Measurements from ENCODE around the gene PRKN. TPM values are rescaled to one million over a fixed set of nuclear protein-coding genes. Genes with fewer than 3 reads are reported as not detected.

PRKN gene
- total and polyA plus RNA-seq, 2 donors: 3.5 to 6.5 TPM

DNA sequence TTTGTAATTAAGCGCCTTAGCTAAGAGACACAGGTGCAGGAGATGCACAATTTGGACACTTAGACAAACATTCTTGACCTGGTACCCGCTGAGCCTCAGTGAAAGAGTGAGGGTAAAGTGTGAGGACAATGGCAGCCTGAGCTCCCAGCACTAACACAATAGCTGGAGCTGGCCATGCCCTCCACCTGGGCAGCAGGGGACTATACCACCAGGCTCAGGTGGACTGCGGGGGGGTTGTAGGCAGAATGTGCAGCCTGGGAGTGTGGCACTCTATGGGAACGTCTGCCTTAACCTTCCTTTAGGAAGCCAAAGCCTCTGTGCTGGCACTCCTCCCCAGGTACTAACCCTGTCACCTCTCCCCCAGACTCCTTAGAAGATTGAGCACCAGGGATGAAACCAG lies 23.6 kb downstream of the PRKN start:
- no peaks in the 10 kb centered on the region for H3K36me3 ChIP-seq (ENCODE audit: insufficient read depth)
- H3K4me1 ChIP-seq (ENCODE audit: insufficient read depth): no peaks in the 10 kb centered on the region
- WGBS: 94% methylated on average over 4 of the region's 4 CpGs
- H3K27ac ChIP-seq (ENCODE audit: low read depth): no peak overlapping the region
- DNase-seq (ENCODE audit: extremely low spot score): no peak
- H3K4me3 ChIP-seq (ENCODE audit: low read depth, low read length): no peak overlapping the region

DNA sequence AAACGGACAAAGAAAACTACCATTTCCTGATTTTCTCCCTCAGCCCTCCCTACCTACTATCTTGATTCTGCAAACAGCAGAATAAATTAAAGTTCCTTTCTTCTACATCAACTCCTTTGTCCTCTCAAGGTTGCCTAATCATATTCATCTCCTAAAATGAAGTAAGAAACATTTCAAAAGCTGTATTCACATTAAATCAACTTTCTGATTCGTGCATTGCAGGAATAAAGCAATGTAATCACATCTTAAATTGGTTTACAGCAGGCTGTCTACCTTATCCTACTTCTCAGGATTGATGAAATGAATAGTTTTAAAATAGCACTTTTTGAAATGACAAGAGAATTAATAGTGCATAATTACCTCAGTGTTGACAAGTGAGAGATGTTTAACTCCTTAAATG lies 25.1 kb downstream of the PRKN start:
- WGBS: 76% methylated on average over 2 of the region's 2 CpGs
- no peaks in the 10 kb centered on the region for H3K4me1 ChIP-seq (ENCODE audit: insufficient read depth)
- no peak for DNase-seq (ENCODE audit: extremely low spot score)
- H3K4me3 ChIP-seq (ENCODE audit: low read depth, low read length): no peak overlapping the region
- no peak overlapping the region for H3K27ac ChIP-seq (ENCODE audit: low read depth)
- H3K36me3 ChIP-seq (ENCODE audit: insufficient read depth): no peaks in the 10 kb centered on the region

DNA sequence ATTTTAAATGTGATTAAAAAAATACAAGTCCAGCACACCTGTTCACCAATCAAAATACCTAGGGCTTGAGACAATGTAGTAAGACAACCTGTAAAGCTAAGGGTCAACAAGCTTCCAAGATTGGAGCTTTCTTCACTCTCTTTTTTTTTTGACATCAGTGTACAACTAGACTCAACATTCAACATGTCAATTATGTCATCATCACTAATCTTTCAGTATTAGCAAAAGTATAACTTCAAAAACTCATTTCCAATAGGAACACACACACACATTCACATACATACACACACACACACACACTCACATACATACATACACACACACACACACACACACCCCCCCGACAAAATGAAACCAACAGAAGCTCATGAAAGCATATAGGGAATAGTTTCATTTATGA lies 26.0 kb downstream of the PRKN start:
- Histone ChIP-seq H3K27ac (ENCODE audit: low read depth) (no peak overlapping the region), H3K36me3 (ENCODE audit: insufficient read depth) (no peaks in the 10 kb centered on the region), H3K4me1 (ENCODE audit: insufficient read depth) (no peaks in the 10 kb centered on the region), H3K4me3 (ENCODE audit: low read depth, low read length) (no peak overlapping the region)
- DNase-seq (ENCODE audit: extremely low spot score): no peak
- 91% methylated on average over 1 of the region's 1 CpG for WGBS

DNA sequence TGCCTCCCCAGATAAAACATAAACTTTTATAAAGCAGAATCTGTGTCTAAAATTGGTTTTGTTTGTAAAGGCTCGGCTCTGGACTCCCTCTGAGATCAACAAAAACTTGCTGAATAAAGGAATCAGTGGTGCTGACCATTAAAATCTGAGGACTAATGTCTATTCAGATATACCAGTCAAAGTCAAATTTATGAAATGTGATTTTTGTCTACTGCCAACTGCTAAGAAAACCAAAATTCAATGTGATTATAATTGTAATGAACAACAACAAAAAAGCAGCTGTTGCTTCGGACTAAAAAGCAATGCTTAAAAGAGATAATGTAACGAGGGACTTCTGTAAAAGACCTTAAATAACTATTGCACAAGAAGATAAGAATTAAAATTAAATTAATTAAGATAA lies 26.6 kb downstream of the PRKN start:
- Histone ChIP-seq H3K4me1 (ENCODE audit: insufficient read depth) (no peaks in the 10 kb centered on the region), H3K27ac (ENCODE audit: low read depth) (no peak overlapping the region), H3K4me3 (ENCODE audit: low read depth, low read length) (no peak overlapping the region), H3K36me3 (ENCODE audit: insufficient read depth) (no peaks in the 10 kb centered on the region)
- no peak for DNase-seq (ENCODE audit: extremely low spot score)
- WGBS: 89% methylated on average over 3 of the region's 3 CpGs

DNA sequence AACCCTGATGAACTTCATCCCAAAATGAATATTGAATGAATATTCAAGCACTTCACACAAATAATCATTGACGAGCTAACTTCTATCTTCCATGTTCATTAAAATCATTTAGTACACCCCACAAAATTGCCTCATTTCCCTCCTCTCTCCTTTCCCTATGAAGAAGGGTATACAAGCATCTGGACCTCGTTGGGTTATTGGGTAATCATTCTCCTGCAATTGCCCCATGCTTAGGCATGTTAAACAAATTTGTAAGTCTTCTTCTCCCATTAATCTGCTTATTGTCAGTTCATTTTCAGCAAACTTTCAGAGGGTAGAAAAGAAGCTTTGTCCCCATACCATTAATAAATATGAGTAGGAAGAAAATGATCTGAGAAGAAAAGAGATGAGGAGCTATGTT lies 27.6 kb downstream of the PRKN start:
- DNase-seq (ENCODE audit: extremely low spot score): no peak
- no peak overlapping the region for H3K4me3 ChIP-seq (ENCODE audit: low read depth, low read length)
- H3K36me3 ChIP-seq (ENCODE audit: insufficient read depth): no peaks in the 10 kb centered on the region
- 90% methylated on average over 2 of the region's 2 CpGs for WGBS
- H3K4me1 ChIP-seq (ENCODE audit: insufficient read depth): no peaks in the 10 kb centered on the region
- H3K27ac ChIP-seq (ENCODE audit: low read depth): no peak overlapping the region

DNA sequence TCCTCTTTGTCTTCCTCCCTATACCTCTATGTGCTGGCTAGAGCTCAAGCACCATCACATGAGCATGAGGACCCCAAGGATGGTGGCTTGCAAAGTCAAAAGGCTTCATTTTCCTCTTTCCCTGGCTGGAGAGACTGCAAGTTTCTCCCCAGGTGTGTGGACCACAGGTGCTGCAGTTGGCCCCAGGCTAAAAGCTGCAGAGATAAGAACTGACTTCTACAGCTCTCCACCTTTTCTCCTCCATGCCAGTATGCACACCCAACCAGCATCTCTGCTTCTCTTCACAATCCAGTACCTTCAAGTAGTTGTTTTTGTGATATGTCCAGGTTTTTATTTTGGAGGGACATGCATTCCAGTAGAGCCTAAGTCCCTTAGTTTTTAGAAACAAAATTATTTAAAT lies 29.1 kb downstream of the PRKN start:
- no peaks in the 10 kb centered on the region for H3K36me3 ChIP-seq (ENCODE audit: insufficient read depth)
- H3K4me1 ChIP-seq (ENCODE audit: insufficient read depth): no peaks in the 10 kb centered on the region
- DNase-seq (ENCODE audit: extremely low spot score): no peak
- H3K27ac ChIP-seq (ENCODE audit: low read depth): no peak overlapping the region
- no peak overlapping the region for H3K4me3 ChIP-seq (ENCODE audit: low read depth, low read length)

DNA sequence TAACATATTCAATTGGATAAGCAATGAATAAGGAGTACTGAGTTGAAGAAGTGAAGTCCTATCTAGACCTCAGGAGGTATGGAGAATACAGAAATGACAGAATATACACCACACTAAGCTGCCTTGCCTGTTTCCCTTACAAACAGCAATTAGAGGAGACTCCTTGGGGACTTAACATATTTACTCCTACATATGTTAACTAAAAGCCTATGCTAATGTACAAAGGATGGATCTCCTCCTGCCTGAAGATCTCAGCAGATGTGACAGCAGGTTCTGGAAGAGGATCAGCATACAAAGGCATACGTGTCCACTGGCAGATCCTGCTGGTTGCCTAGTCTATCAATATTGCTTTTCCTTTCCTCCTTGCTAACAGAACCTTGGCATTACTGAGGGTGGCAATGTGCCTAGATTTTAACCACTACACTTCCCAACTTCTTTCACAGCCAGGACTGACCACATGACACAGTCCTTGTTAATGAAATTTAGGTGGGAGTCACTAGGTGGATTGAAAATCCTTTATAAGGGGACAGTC lies 29.6 kb downstream of the PRKN start:
- H3K4me1 ChIP-seq (ENCODE audit: insufficient read depth): no peaks in the 10 kb centered on the region
- no peak for DNase-seq (ENCODE audit: extremely low spot score)
- H3K4me3 ChIP-seq (ENCODE audit: low read depth, low read length): no peak overlapping the region
- WGBS: 80% methylated on average over 1 of the region's 1 CpG
- no peaks in the 10 kb centered on the region for H3K36me3 ChIP-seq (ENCODE audit: insufficient read depth)
- no peak overlapping the region for H3K27ac ChIP-seq (ENCODE audit: low read depth)

DNA sequence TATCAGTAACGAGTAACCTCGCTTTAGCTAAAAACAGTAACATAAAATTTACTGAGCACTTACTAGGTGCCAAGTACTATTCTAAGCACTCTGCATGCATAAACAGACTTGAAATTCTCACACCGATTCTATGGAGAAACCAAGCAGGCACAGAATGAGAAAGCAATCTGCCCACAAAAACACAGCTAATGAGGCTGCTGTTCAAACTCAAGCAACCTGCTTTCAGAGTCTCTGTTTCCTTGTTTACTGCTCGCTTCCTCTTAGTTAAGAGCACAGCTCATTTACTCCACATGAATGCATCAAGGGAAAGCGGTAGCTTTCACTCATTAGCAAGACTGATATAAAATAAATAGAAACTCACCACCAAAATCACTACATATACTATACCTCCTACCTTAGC lies 37.4 kb downstream of the PRKN start:
- WGBS: 67% methylated on average over 5 of the region's 5 CpGs
- no peak overlapping the region for H3K27ac ChIP-seq (ENCODE audit: low read depth)
- H3K4me3 ChIP-seq (ENCODE audit: low read depth, low read length): no peak overlapping the region
- H3K36me3 ChIP-seq (ENCODE audit: insufficient read depth): no peaks in the 10 kb centered on the region
- DNase-seq (ENCODE audit: extremely low spot score): no peak
- no peaks in the 10 kb centered on the region for H3K4me1 ChIP-seq (ENCODE audit: insufficient read depth)

DNA sequence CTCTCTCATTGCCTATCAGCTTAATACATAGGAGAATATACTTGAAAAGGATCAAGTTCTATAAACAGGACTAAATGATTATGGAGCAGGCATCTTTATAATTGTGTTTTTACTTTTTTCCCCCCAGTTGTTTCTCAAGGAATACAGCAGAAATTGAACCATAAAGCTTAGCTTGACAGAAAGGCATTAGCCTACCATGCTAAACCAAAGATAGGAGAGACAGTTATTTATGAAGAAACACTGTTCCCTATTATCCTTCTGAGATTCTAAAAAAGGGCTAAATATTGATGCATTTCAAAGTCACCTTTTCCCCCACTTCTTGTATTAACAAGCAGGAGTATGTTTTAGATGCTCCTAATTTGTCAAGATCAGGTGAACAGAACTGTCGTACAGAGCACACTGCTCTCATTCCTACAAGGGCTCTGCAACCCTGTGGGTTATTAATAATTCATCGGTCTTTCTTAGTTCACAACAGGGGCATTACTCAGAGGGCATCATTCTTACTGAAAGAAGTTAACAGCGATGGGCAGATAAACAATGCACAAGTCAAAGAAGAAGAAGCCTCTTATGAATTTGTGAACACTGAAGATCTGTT lies 38.7 kb downstream of the PRKN start:
- Histone ChIP-seq H3K27ac (ENCODE audit: low read depth) (no peak overlapping the region), H3K36me3 (ENCODE audit: insufficient read depth) (no peaks in the 10 kb centered on the region), H3K4me1 (ENCODE audit: insufficient read depth) (no peaks in the 10 kb centered on the region), H3K4me3 (ENCODE audit: low read depth, low read length) (no peak overlapping the region)
- no peak for DNase-seq (ENCODE audit: extremely low spot score)
- WGBS: 87% methylated on average over 3 of the region's 3 CpGs

DNA sequence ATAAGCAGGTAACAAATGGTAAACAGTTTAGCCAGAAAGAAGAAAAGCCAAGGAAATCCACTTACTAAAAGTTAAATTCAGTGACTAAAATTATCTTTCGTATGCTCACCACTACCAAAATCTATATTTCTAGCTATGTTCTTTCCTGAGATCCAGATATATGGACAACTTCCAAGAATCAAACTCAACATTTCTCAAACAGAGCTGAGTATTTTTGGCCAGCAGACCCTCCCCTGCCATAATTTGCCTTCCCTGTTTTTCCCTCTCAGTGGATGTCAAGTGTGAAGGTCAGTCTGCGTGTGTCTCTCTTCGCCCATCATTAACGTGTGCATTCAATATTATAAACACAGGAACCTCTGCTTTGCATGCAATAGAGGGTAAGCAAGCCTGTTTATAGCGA lies 42.0 kb downstream of the PRKN start:
- Histone ChIP-seq H3K4me3 (ENCODE audit: low read depth, low read length) (no peak overlapping the region), H3K4me1 (ENCODE audit: insufficient read depth) (no peaks in the 10 kb centered on the region), H3K36me3 (ENCODE audit: insufficient read depth) (no peaks in the 10 kb centered on the region), H3K27ac (ENCODE audit: low read depth) (no peak overlapping the region)
- DNase-seq (ENCODE audit: extremely low spot score): no peak
- WGBS: 86% methylated on average over 5 of the region's 5 CpGs

DNA sequence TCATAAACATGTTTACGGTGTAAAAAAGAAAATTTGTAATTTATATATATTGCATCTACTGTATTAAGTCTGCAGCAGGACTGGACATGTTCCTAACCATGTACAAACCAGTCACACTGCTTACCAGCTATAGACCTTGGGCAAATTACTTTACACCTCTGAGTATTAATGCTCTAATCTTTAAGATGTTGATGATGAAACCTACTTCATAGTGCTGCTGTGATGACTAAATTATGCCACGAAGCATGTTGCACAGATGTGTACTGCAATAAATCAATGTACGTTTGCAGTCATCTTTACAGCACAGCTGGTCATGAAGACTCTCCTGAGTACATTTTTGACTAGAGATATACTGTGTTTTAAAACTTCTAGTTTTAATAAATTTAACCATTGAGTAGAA lies 42.6 kb downstream of the PRKN start:
- whole genome bisulfite sequencing: 81% methylated on average over 3 of the region's 3 CpGs
- H3K36me3 ChIP-seq (ENCODE audit: insufficient read depth): no peaks in the 10 kb centered on the region
- H3K4me3 ChIP-seq (ENCODE audit: low read depth, low read length): no peak overlapping the region
- no peak for DNase-seq (ENCODE audit: extremely low spot score)
- H3K27ac ChIP-seq (ENCODE audit: low read depth): no peak overlapping the region
- H3K4me1 ChIP-seq (ENCODE audit: insufficient read depth): no peaks in the 10 kb centered on the region

DNA sequence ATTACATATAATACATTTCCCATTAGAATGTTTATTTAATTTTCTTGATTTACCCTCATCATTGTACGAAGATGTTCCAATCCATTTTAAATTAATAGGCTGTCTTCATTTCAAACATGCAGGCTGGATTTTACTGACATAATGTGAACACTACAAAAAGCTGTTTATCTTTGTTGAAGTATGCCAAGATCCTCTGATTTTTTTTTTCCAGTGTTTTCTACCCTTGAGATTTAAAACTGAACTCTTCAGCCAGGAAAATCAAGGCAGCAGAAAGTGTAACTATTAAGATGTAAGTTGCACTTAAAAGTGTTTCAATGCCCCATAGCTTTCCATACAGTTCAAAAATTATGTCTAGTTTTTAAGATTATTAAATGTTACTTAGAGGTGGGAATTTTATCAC lies 43.5 kb downstream of the PRKN start:
- 28% methylated on average over 1 of the region's 1 CpG for WGBS

DNA sequence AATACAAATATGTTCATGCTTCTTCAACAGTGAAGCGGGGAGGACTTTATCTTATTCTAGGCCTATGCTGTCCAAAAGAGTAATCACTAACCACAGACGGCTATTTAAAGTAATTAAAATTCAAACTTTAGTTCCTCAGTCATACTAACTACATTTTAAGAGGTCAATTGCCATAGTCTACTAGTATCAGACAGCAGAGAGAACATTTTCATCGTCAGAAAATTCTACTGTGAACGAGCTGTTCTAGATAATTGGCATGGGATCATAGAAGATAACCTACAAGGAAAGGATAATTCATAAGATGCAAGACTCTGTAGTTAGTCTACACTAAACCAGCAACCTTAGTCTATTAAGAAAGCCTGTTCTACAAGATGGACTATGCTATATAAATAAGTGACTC lies 44.4 kb downstream of the PRKN start:
- Histone ChIP-seq H3K27ac (ENCODE audit: low read depth) (no peak overlapping the region), H3K36me3 (ENCODE audit: insufficient read depth) (no peaks in the 10 kb centered on the region), H3K4me1 (ENCODE audit: insufficient read depth) (no peaks in the 10 kb centered on the region), H3K4me3 (ENCODE audit: low read depth, low read length) (no peak overlapping the region)
- DNase-seq (ENCODE audit: extremely low spot score): no peak
- WGBS: 64% methylated on average over 4 of the region's 4 CpGs

More for the DNA sequence above, 43.5 kb downstream of the PRKN start:
- Histone ChIP-seq H3K27ac (ENCODE audit: low read depth) (no peak overlapping the region), H3K4me3 (ENCODE audit: low read depth, low read length) (no peak overlapping the region), H3K36me3 (ENCODE audit: insufficient read depth) (no peaks in the 10 kb centered on the region), H3K4me1 (ENCODE audit: insufficient read depth) (no peaks in the 10 kb centered on the region)
- no peak for DNase-seq (ENCODE audit: extremely low spot score)

DNA sequence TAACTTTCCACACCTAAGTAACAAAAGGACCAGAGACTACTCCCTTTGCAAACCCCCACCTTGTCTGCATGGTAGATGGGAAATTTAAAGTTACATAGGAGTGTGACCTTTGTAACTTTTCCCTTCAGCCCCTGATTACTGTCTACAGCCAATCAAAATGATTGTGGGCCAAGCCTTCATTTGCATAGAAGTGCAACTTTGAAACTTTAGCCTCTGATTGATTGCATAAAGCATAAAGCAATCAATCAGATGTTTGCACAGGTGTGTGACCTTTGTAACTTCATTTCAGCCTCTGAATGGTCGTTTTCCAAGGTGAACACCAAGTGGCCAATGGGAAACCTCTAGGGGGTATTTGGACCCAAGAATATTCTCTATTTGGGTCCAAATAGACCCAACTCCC lies 46.1 kb downstream of the PRKN start:
- DNase-seq (ENCODE audit: extremely low spot score): no peak
- Histone ChIP-seq H3K27ac (ENCODE audit: low read depth) (no peak overlapping the region), H3K36me3 (ENCODE audit: insufficient read depth) (no peaks in the 10 kb centered on the region), H3K4me3 (ENCODE audit: low read depth, low read length) (no peak overlapping the region), H3K4me1 (ENCODE audit: insufficient read depth) (no peaks in the 10 kb centered on the region)
- 75% methylated on average over 1 of the region's 1 CpG for WGBS

DNA sequence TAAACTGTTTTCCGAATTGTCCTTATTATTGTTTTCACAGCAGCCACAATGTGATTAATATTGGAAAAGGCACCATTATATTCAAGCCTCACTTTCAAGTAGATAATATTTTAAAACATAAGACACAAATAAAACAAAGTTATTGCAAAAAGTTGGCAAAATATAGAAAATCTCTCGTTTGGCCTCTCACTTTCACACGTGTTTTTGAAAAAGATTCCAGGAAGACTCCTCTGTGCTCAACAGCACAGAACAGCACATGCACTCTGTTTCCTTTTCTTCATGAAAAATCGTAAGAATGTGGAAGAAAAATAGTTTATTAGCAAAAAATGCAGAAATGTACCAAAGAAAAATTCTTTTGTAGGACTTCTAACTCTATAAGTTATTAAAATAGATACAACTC lies 46.7 kb downstream of the PRKN start:
- Histone ChIP-seq H3K4me1 (ENCODE audit: insufficient read depth) (no peaks in the 10 kb centered on the region), H3K27ac (ENCODE audit: low read depth) (no peak overlapping the region), H3K36me3 (ENCODE audit: insufficient read depth) (no peaks in the 10 kb centered on the region), H3K4me3 (ENCODE audit: low read depth, low read length) (no peak overlapping the region)
- DNase-seq (ENCODE audit: extremely low spot score): no peak
- WGBS: 69% methylated on average over 4 of the region's 4 CpGs
